Fibroblast of gingiva (primary cell): Measurements from ENCODE around the gene ZP1.

Experiments used
- DNase-seq: peaks from one replicate; pipeline ENCODE4 v3.0.0-alpha.2; 2011; ENCODE audit warnings: low read depth

Gene ZP1

DNA sequence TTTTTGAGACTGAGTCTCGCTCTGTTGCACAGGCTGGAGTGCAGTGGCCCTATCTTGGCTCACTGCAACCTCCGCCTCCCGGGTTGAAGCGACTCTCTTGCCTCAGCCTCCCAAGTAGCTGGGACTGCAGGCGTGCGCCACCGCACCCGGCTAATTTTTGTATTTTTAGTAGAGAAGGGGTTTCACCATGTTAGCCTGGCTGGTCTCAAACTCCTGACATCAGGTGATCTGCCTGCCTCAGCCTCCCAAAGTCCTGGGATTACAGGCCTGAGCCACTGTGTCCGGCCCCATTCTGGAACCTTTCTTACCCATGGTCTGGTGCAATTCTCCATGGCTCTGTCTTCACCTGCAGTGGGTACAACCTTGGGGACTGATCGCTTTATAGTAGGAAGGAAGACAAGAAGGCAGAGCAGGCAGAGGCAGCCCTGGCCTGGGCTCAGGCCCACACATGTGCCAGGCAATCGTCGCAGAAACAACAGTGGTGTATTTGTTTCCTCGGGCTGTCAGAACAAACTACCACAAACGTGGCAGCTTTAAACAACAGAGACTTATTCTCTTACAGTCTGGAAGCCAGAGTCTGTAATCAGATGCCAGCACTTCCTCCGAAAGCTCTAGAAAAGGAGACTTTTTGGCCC, 7.6 kb upstream of the ZP1 start:
- DNase-seq: no peak

DNA sequence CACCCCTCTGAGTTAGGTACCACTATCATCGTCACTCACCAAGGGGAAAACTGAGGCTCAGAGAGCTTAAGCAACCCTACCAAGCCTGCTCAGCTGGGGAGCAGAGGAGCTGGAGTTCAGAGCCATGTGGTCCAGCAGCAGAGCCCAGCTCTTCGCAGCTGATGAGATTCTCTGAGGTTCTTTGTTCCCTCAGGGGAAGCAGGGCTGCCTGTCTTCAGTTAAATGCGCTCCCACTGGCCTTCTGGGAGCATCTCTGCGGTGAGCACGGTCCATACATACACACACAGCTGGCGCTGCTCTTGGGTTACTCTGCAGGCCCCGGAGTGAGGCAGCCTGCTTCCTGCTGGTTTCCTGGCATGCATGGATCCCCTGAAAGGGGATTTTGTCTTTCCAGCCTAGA, 6.4 kb upstream of the ZP1 start:
- peak; percentile 28 for DNase-seq

- DNase-seq: no peak
Observed at GRCh38 chr11:60862171-60862570, 5.2 kb upstream of the ZP1 start.

DNA sequence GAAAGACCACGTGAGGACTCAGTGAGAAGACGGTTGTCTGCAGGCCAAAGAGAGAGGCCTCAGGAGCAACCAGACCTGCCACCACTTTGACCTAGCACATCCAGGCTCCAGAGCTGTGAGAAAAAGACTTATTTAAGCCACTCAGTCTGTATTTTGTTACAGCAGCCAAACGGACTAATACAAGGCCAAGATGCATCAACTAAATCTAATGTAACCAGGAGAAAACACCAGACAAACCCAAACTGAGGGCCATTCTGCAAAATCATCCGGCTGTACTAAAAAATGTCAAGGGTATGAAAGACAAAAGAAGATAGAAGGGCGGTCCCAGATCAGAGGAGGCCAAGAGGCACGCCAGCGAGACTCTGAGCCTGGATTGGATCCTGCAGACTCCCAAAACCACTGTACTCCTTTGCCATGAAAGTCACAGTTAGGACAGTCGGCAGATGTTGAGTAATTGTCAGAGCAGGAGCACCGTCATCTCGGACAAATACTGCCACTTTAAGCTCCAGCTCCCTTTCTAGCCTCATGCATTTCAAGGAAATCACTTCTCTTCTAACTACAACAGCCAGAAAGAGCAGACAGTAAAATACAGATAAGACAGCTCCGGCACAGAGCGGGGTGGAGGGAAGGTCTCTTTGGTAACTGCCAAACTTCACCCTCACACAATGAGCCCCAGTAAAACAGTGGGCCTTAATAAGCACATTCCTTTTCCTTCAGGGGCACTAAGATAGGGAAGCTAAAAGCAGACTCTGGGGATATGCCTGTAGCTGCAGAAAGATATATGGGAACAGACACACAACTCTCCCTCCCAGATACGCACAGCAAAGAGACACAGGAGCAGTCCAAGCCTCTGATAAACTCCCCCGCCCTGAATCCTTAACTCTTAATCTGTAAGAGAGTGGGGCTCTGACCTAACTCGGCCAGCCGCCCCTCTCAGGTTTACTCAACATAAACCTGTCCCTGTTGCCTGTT, 3.5 kb upstream of the ZP1 start:
- DNase-seq: no peak

GRCh38 chr11:60864856-60865513, 2.4 kb upstream of the ZP1 start:
- no peak for DNase-seq

GRCh38 chr11:60867871-60868681, 734 bp downstream of the ZP1 start:
- DNase-seq: no peak

GRCh38 chr11:60868682-60869450, 1.5 kb downstream of the ZP1 start:
- DNase-seq: no peak

DNA sequence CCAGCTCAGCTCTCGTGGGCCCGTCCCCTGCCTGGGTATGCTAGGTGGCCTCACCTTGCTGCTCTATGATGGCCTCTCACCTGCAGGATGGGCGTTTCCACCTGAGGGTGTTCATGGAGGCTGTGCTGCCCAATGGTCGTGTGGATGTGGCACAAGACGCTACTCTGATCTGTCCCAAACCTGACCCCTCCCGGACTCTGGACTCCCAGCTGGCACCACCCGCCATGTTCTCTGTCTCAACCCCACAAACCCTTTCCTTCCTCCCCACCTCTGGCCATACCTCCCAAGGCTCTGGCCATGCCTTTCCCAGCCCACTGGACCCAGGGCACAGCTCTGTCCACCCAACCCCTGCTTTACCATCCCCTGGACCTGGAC, 2.1 kb downstream of the ZP1 start:
- no peak for DNase-seq

GRCh38 chr11:60870276-60870675, 2.9 kb downstream of the ZP1 start:
- no peak for DNase-seq

DNA sequence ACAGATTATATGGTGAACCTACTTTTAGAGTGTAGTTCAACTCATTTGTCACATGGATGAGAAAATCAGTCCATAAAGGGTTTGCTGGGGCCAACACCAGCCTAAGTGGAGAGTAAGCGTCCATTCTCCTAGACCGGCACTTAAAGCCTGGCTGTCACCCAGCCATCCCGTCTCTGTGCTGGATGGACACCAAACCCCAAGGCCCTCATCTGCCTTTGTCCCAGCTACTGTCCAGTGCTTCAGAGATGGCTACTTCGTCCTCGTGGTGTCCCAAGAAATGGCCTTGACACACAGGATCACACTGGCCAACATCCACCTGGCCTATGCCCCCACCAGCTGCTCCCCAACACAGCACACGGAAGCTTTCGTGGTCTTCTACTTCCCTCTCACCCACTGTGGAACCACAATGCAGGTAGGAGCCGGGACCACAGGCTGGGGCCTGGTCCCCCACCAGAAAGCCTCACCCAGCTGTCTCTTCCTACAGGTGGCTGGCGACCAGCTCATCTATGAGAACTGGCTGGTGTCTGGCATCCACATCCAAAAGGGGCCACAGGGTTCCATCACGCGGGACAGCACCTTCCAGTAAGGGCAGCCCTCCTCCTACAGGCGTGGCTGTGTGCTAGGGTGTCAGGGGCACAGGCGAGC, 3.5 kb downstream of the ZP1 start:
- DNase-seq: no peak

- DNase-seq: peak; percentile 40
Observed at GRCh38 chr11:60871378-60872061, 4.2 kb downstream of the ZP1 start.

GRCh38 chr11:60872124-60872960, 5.0 kb downstream of the ZP1 start:
- peak; percentile 74 for DNase-seq

- peak; percentile 81 for DNase-seq
Observed at GRCh38 chr11:60872961-60873524, 5.7 kb downstream of the ZP1 start.

- DNase-seq: no peak
Observed at GRCh38 chr11:60873533-60873932, 6.2 kb downstream of the ZP1 start.

DNA sequence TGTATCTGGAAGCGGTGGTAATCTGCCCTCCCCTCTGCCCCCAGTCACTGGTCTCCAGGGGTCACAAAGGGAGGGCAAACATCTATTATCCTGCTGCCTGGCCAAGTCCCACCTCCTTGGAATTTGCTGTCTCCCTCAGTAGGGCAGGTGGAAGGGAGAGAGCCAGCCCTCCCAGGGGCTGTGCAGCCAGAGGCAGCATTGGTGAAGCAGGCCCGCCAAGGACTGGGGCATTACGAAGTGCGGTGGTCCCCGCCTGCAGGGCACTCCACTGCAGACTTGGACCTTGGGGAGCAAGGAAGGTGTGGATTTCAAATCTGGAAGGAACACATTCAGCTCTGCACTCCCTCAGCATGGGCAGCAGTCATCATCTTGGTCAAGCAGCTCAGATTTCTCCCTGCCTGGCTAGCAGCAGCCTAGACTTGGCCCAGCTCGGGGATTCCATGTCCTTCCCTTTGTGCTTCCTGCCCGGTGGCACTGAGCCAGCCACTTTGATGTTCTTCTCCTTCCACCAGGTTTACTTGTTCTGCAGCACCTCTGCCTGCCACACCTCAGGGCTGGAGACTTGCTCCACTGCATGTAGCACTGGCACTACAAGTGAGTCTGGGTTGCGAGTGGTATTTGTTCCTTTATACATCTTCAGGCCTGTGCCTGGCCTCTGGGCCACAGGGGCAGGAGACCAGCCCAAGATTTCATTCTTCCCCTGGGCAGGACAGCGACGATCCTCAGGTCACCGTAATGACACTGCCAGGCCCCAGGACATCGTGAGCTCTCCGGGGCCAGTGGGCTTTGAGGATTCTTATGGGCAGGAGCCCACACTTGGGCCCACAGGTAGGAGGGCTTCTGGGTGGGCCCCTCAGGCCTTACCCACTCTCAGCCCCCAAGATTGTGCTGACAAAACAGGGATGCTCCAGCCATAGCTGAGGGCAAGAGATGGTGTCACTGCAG, 7.4 kb downstream of the ZP1 start:
- no peak for DNase-seq

DNA sequence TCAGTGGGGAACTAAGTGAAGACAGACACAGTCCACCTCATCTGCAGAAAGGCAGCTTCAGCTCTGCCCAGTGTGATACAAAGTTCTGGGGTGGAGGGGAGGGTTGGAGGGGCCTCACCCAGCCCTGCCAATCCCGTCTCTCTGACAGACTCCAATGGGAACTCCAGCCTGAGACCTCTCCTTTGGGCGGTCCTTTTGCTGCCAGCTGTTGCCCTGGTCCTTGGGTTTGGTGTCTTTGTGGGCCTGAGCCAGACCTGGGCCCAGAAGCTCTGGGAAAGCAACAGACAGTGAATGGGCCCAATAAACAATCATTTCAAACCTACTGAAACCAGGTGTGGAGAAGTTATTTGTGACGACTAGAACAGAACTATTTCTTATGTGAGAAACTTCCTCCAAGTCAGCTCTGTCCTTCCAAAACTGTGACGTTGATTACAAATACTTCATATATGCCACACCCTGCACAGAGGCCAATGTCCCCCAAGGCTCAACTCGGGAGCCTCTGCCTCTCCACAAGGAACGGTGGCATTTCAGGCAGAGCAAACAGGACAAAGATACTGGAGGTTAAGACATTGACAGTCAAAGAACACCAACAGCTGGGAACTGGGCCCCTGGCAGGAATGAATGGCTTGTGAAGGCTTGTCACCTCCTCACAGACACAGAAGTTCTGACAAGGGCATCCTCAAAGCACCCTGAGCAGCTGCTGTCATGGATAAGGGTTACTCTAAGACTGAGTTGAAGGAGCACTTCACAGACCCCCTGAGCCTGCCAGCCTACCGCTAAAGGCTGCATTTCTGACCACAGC, 8.2 kb downstream of the ZP1 start:
- no peak for DNase-seq

DNA sequence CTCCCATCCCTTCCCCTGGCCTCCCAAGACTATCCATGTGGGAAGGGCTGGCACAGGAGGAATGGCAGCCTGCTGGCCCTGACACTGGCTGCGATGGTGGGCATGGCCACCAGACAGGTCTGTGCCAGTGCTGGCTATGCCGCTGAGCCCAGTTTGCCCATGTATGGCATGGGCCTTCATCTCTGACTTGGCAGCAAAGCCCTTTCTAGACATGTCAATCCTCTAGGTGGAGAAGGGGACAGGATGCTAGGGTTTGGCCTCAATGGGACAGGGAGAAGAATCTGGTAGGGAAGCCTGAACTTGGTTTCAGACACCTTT, 8.8 kb downstream of the ZP1 start:
- no peak for DNase-seq
